GM21381 (cell line): ENCODE data around the gene FAM43A.
A peak's percentile ranks its signal among the peaks of the same experiment; 100 is the strongest.

Experiments used
- ATAC-seq: cut with Tn5 transposase; IDR thresholded peaks from one replicate; pipeline ENCODE4 v1.9.1; 2021; ENCODE audit warnings: mild to moderate bottlenecking, moderate library complexity; ENCODE audit not compliant: unreplicated experiment

The FAM43A gene

GRCh38 chr3:194675081-194675640 is 10.5 kb upstream of the FAM43A start:
- no peak for ATAC-seq

DNA sequence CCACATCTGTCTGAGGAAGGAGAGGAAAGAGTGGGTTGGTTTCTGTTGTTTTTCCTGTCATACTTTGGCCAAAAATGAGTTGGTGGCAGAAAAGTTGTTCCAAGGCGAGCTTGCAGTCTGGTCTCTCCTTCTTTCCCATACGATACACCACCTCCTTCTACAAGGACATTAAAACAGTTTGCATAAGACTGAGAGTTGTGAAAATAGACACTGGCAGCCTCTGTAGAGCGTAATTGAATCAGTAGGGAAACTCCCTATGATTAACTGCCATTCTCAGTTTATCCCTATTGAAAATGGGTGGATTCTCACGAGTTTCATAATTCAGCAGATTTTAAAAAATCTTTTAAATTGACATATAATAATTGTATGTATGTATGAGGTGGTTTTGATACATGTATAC is 10.0 kb upstream of the FAM43A start:
- ATAC-seq: no peak

DNA sequence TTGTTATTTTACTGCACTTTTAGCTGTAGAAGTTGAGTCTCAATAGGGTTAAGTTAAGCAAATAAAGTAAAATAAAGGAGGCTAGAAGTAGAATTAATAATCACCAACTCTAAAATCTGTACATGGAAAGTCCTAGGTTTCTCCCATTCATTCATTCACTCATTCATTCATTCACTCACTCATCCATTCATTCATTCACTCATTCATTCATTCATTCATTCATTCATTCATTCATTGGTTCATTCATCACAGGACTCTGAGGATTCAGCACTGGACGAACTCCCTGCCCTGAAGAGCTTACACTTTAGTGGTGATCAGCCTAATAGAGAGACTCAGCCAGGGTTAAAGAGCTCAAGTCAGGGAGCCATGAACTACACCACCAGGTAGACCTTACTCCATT is 9.2 kb upstream of the FAM43A start:
- no peak for ATAC-seq

DNA sequence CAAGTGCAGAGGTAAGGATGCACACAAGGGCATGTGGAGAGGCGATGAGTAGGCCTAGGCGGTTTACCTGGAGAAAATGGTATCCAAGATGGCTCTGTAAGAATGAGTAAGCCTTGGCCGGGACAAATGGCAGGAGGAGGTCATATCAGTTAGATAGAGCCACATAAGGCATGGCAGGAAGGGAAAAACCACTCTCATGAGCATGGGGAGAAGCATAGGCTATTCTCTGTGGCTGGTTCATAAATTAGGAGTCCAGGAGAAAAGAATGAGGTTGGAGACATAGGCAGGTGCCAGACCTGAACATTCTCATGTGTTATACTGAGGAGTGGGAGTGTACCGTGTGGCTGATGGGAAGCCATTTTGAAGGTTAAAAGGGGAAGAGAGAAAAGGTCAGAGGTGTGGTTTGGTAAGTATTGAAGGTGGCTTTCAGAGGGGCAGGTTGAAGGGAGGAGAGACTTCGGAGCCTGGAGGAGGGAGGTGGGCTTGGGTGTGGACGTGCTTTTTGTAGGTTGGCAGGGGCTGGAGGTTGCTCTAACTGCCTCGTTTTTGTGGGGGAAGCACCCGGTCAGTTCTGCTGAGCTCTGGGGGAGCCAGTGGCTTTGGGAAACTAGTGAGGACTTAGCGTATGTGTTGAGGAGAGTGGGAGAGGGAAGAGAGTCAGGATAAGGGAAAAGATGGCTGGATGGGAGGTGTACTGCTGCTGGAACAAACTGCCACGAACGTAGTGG is 4.6 kb upstream of the FAM43A start:
- ATAC-seq: no peak

DNA sequence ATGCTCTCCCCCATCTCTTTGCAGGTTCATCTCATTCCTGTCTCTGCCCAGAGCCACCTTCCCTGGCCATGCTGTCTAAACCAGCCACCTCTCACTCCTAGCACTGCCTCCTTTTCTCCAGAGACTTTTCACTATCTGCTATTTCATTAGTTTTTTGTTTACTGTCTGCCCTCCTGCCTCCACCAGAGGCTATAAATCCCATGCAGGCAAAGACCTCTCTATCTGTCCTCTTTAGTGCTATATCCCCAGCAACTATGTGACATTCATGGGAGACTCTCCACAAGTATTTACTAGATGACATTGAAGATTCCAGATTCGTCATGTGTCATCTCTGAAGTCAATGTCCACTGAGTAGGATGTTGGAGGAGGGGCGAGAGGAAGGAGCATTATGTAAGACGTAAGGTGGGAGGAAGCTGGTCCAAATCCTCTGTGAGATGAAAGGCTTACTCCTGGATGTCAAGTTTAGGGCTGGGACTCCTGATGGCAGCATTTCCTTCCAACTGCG is 3.4 kb upstream of the FAM43A start:
- no peak for ATAC-seq

DNA sequence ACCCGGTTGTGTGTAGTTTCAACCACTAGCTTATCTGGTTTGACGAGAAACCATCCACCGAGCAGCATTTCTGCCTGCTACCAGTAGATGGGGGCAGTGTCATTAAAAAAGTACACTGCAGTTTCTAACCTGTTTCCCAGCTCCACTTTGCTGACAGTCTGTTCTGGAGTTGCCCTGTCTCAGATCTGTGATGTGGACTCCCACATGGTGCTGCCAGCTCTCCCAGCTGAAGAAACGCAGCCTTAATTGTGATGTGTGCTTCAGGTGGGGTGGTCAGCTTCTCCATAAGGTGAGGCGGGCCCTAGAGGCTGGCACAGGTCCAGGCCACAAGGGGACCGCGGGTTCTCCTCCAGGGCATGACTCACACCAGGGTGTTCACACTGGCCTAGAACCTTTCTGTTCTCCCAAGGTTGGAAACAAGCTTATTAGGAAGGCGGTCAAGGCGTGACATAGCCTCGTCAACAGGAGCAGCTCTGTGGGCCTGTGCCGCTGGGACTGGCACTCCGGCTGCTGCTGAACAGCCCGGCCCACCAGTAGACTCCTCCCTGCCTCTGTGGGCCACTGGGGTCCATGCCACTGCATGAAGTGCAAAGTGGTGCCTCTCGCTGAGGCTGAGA is 2.9 kb upstream of the FAM43A start:
- ATAC-seq: peak; percentile 57

GRCh38 chr3:194683380-194683779 is 2.3 kb upstream of the FAM43A start:
- no peak for ATAC-seq

- ATAC-seq: peak; percentile 9
These were observed 492 bp upstream of the FAM43A start for GRCh38 chr3:194685065-194685717.

GRCh38 chr3:194686414-194686815 is 732 bp downstream of the FAM43A start:
- no peak for ATAC-seq

GRCh38 chr3:194686816-194687637 is 1.3 kb downstream of the FAM43A start:
- ATAC-seq: no peak

- peak; percentile 37 for ATAC-seq
These were observed 2.0 kb downstream of the FAM43A start for GRCh38 chr3:194687638-194688199.

- no peak for ATAC-seq
These were observed 2.6 kb downstream of the FAM43A start for GRCh38 chr3:194688200-194688740.

DNA sequence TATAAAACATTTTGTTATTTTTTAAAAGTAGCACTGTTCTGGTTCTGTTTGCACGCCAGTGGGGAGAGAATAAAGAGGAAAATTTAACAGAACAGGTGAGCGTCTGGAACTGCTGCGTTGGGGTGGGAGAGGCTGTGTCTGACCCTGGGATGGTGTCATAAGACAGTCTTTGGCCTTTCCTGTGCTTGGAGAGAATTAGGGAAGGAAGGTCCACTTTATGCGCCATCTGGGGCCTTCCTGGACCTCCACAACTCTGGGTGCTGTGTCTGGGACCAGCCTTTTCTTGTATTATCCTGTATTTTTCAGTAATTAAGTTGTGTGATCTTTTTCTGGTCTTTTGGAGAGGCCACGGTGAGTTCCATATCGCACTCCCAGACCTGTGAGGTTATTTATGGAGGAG is 3.3 kb downstream of the FAM43A start:
- no peak for ATAC-seq

DNA sequence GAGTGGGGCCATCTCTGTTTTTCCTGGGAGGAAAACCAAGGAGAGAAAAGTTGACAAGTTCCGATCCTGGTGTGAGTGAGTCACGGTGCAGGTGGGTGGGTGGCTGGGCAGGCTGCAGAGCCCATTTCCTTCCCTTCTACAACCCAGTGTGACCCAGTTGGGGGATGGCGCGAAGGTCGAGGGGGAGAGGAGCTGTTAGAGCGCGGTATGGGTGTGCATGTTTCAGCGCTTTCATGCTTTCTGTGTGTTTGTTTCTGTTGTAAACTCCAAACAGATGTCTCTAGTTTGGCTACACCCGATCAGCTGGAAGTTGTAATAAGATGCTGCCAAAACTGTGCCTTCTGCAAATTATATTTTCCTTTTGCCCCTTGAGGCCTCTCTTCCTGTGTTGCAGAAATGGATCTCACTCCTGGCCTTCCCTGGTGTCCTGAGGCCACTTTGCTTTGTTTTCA is 3.8 kb downstream of the FAM43A start:
- no peak for ATAC-seq

DNA sequence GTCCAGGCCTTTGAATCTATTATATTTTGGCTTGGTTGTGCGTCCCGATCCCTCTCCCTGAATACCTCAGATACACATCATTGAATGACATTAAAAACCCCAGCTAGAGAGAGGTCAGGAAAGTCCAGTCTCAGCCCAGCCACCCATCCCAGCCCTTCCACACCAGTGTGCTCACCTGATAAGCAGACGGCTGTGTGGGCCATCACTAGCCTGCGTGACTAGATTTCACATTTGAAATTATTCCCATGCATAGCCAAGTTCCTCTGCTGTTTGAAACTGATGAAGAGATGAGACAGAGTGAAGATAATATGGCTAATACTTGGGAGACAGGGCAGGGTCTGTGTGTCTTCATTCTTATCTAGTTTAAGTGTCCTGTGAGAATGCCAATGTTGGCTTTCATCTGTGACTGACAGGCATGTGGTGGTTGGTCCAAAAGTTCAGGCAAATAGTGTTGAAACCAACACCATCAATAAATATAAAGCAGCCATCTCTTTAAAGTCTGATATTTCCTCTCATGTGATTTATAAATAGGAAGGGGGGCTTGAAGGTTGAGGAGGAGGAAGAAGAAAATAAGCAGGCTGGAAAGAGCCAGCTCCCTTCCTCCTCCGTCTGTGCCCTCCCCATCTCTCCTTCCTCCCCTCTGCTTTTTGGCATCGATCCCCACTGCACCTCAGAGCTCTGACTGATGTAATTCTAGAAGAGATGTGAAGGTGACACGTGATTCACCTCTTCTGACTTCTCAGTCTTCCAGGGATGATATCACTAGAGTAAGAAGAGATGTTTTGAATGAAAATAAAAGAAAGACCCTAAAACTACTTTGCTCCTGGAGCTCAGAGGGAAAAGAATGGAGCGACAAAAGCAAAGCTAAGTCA is 5.1 kb downstream of the FAM43A start:
- ATAC-seq: no peak

DNA sequence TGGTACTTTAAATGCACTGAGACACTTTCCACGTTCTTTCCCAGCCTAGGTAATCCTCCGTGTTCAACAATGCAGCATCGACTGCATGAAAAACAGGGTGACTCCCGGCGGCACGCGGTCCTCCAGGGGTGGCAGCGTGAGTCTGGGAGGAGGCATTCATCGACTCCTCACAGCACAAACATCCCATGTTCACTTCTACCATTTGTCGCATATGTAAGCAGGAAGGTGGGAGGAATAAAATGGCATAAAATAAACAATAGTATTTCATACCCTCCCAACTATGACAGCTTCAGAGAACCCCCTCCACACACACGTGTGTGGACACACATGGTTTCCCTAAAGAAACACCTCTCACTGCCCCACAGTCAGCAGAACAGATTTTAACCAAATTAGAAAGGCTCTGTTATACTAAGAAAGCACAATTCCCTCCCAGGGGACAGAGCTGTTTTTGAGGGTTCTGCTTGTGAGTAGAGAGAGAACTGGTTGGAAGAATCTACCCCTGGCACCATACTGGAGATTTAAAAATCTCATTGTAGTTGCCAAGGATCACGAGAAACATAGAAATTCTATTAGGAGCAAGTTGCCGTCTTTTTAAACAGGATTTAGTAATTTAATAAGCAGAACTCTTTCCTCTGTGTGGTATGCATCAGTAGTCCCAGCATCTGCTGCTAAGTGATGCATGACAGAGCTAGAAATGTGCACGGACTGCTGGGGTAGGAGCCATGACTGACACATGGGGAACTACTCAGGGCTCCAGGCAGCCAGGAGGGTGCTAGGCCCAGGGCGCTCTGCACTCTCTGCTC is 6.0 kb downstream of the FAM43A start:
- peak; percentile 54 for ATAC-seq

DNA sequence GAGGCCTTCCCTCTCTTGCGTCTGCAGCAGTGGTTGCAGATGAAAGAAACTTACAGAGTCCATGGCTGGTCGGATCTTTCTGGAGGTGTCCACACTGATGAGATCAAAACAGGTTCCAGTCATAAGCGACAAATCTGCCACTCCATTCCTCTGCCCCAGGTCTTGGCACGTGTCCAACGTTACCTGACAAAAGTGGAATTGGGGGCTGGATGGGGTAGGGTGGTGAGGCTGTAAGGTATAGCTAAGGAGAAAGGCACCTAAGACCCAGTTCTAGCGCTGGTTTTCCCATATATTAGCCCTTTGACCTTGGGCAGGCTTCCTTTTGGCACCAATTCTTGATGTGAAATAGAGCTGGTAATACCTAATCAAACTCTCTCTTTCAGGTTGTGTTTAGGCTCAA is 11.0 kb downstream of the FAM43A start:
- ATAC-seq: no peak

GRCh38 chr3:194702545-194702944 is 16.9 kb downstream of the FAM43A start:
- no peak for ATAC-seq
